ENCODE data around the gene CDKN2AIPNL. TPM values are rescaled to one million over a fixed set of nuclear protein-coding genes. Genes with fewer than 3 reads are reported as not detected.

Gene CDKN2AIPNL
- total and polyA plus RNA-seq, 2 of the 8 experiments (the other 6 are each of a cell fraction or from before 2014, with no cell fraction given) = 40.0 to 56.3 TPM

DNA sequence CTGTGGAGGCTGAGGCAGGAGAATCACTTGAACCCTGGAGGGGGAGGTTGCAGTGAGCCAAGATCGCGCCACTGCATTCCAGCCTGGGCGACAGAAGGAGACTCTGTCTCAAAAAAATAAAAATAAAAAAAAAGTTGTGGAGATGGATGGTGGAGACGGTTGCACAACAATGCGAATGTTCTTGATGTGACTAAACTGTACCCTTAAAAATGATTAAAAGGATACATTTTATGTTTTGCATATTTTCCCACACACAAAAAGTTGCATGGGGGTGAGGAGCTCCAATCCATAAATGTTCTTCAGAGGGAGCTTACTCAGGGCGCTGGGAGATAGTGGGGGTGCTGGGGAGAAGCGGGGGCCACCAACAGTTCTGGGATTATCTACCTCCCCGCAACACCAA is 43.8 kb upstream of the CDKN2AIPNL start (continued):
- TF ChIP-seq CHD7 (IDR thresholded peaks at IDR 0.05; ENCODE audit: insufficient replicate concordance, low read length) (no peak), JUN (IDR thresholded peaks at IDR 0.05; ENCODE audit: low read depth, low read length) (no peak), ASH2L (IDR thresholded peaks at IDR 0.05; ENCODE audit: low read length) (no peak), RFX5 (IDR thresholded peaks at IDR 0.05; ENCODE audit: borderline replicate concordance, low read depth, low read length) (no peak)
